Measurements from ENCODE around the gene MRPS14. TPM values are rescaled to one million over a fixed set of nuclear protein-coding genes. Genes with fewer than 3 reads are reported as not detected.

MRPS14 gene
- total and polyA plus RNA-seq, 9 of the 15 experiments (the other 6 are each of a cell fraction or from before 2014, with no cell fraction given): 38.1 to 231 (median 54.9) TPM

GRCh38 chr1:174996476-174996875 lies 26.7 kb downstream of the MRPS14 start (continued):
- no peak for TF ChIP-seq CLOCK (CRISPR knock-in tag; IDR thresholded peaks at IDR 0.05; ENCODE audit: borderline replicate concordance)
- no peak for TF ChIP-seq NKRF (IDR thresholded peaks at IDR 0.05; ENCODE audit: borderline replicate concordance)
- no peak for TF ChIP-seq PHB2 (IDR thresholded peaks at IDR 0.05; ENCODE audit: low read depth)
- TF ChIP-seq ZNF695 (CRISPR knock-in tag; IDR thresholded peaks at IDR 0.05): no peak
- no peak for TF ChIP-seq ARID2 (IDR thresholded peaks at IDR 0.05)
- peak; percentile 67 for TF ChIP-seq SMARCC2 (IDR thresholded peaks at IDR 0.05; ENCODE audit: low read depth)
- no peak for TF ChIP-seq POU5F1 (IDR thresholded peaks at IDR 0.05; ENCODE audit: borderline replicate concordance, low read depth, low read length, partially characterized antibody)
- TF ChIP-seq RAD21 (CRISPR knock-in tag; conservative IDR thresholded peaks at IDR 0.05 in 1 of 2, IDR thresholded peaks at IDR 0.05 in 1 of 2): 0 out of 4 replicates have a peak, but pooled peaks of 1 of the 2 experiments have one; percentile 11
- no peak for TF ChIP-seq SNAPC5 (CRISPR knock-in tag; IDR thresholded peaks at IDR 0.05)
- TF ChIP-seq HDAC3 (IDR thresholded peaks at IDR 0.05; ENCODE audit: borderline replicate concordance, partially characterized antibody): no peak
- TF ChIP-seq STAG1 (CRISPR knock-in tag; IDR thresholded peaks at IDR 0.05; ENCODE audit: borderline replicate concordance): no peak
- no peak for TF ChIP-seq MTA3 (IDR thresholded peaks at IDR 0.05; ENCODE audit: borderline replicate concordance)
- no peak for TF ChIP-seq SP2 (IDR thresholded peaks at IDR 0.05; ENCODE audit: extremely low read depth, low read depth, low read length, poor library complexity, severe bottlenecking)
- no peak for TF ChIP-seq PML (IDR thresholded peaks at IDR 0.05; ENCODE audit: low read length)
- no peak for TF ChIP-seq POLR2AphosphoS5 (IDR thresholded peaks at IDR 0.05; ENCODE audit: control insufficient read depth, insufficient read depth, low read depth, low read length)
- TF ChIP-seq ZNF668 (CRISPR knock-in tag; IDR thresholded peaks at IDR 0.05): no peak
- no peak for TF ChIP-seq RBM15 (IDR thresholded peaks at IDR 0.05; ENCODE audit: insufficient read depth, low read length)
- TF ChIP-seq PCBP1 (IDR thresholded peaks at IDR 0.05; ENCODE audit: low read depth, low read length, poor library complexity, severe bottlenecking): no peak
- TF ChIP-seq ZNF511 (CRISPR knock-in tag; IDR thresholded peaks at IDR 0.05): no peak
- TF ChIP-seq ZNF316 (IDR thresholded peaks at IDR 0.05): peak; percentile 47
- TF ChIP-seq EHMT2 (IDR thresholded peaks at IDR 0.05): no peak
- no peak for TF ChIP-seq E2F1 (CRISPR knock-in tag; IDR thresholded peaks at IDR 0.05)

Measured in K562 (cell line).